ENCODE results near the gene GPX1.

DNA sequence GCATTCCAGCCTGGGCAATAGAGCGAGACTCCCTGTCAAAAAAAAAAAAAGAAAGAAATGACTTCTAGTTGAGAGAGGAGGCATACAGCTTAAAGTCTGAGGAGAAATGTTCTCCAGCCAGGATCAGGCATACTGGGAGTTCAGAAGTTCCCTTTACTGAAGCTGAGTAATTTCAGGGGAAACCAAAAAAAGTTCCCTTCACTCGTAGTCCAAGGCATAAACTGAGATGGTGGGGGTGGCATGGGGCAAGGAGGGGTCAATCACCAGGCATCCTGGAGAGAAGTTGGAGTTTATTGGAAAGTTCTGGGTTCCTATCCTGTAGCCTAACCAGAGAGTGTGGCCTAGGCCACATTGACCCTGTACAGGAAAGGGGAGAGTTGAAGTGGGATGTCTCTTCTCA lies 5.9 kb downstream of the GPX1 start:
- TF ChIP-seq, protein P1, sequence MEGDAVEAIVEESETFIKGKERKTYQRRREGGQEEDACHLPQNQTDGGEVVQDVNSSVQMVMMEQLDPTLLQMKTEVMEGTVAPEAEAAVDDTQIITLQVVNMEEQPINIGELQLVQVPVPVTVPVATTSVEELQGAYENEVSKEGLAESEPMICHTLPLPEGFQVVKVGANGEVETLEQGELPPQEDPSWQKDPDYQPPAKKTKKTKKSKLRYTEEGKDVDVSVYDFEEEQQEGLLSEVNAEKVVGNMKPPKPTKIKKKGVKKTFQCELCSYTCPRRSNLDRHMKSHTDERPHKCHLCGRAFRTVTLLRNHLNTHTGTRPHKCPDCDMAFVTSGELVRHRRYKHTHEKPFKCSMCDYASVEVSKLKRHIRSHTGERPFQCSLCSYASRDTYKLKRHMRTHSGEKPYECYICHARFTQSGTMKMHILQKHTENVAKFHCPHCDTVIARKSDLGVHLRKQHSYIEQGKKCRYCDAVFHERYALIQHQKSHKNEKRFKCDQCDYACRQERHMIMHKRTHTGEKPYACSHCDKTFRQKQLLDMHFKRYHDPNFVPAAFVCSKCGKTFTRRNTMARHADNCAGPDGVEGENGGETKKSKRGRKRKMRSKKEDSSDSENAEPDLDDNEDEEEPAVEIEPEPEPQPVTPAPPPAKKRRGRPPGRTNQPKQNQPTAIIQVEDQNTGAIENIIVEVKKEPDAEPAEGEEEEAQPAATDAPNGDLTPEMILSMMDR (IDR thresholded peaks at IDR 0.05): no peak
- TF ChIP-seq ZFX (IDR thresholded peaks at IDR 0.05; ENCODE audit: borderline replicate concordance): no peak
